ENCODE measurements around the gene TREH.

The TREH gene

GRCh38 chr11:118645066-118645715 is 34.3 kb downstream of the TREH start:
- H3K4me3 ChIP-seq (ENCODE audit: low read depth, low read length): no peak overlapping the region
- peaks cover 88% of the 10 kb centered on the region for H3K36me3 ChIP-seq (ENCODE audit: control insufficient read depth, insufficient read depth, low read length)
- no peaks in the 10 kb centered on the region for H3K4me1 ChIP-seq (ENCODE audit: control insufficient read depth, insufficient read depth, low read length)
- no peaks in the 10 kb centered on the region for H3K27me3 ChIP-seq (ENCODE audit: control insufficient read depth, insufficient read depth, low read length)
- H3K27ac ChIP-seq (ENCODE audit: low read depth, low read length): no peak overlapping the region
- no peaks in the 10 kb centered on the region for H3K9me3 ChIP-seq (ENCODE audit: control insufficient read depth, insufficient read depth, low read depth, low read length)
- H3K9ac ChIP-seq (ENCODE audit: low read length): no peak overlapping the region

GRCh38 chr11:118644496-118644895 is 35.0 kb downstream of the TREH start:
- Histone ChIP-seq H3K4me1 (ENCODE audit: control insufficient read depth, insufficient read depth, low read length) (no peaks in the 10 kb centered on the region), H3K9ac (ENCODE audit: low read length) (no peak overlapping the region), H3K9me3 (ENCODE audit: control insufficient read depth, insufficient read depth, low read depth, low read length) (no peaks in the 10 kb centered on the region), H3K27ac (ENCODE audit: low read depth, low read length) (no peak overlapping the region), H3K4me3 (ENCODE audit: low read depth, low read length) (no peak overlapping the region), H3K36me3 (ENCODE audit: control insufficient read depth, insufficient read depth, low read length) (peaks cover 88% of the 10 kb centered on the region), H3K27me3 (ENCODE audit: control insufficient read depth, insufficient read depth, low read length) (no peaks in the 10 kb centered on the region)

- H3K36me3 ChIP-seq (ENCODE audit: control insufficient read depth, insufficient read depth, low read length): peaks cover 92% of the 10 kb centered on the region
These were observed 35.5 kb downstream of the TREH start for GRCh38 chr11:118643995-118644345.

GRCh38 chr11:118643142-118643994 is 36.1 kb downstream of the TREH start:
- Histone ChIP-seq H3K9me3 (ENCODE audit: control insufficient read depth, insufficient read depth, low read depth, low read length) (no peaks in the 10 kb centered on the region), H3K27me3 (ENCODE audit: control insufficient read depth, insufficient read depth, low read length) (no peaks in the 10 kb centered on the region), H3K9ac (ENCODE audit: low read length) (no peak overlapping the region), H3K4me1 (ENCODE audit: control insufficient read depth, insufficient read depth, low read length) (no peaks in the 10 kb centered on the region), H3K4me3 (ENCODE audit: low read depth, low read length) (no peak overlapping the region), H3K27ac (ENCODE audit: low read depth, low read length) (no peak overlapping the region), H3K36me3 (ENCODE audit: control insufficient read depth, insufficient read depth, low read length) (peaks cover 92% of the 10 kb centered on the region)

More at GRCh38 chr11:118643995-118644345, 35.5 kb downstream of the TREH start:
- no peak overlapping the region for H3K27ac ChIP-seq (ENCODE audit: low read depth, low read length)
- H3K9me3 ChIP-seq (ENCODE audit: control insufficient read depth, insufficient read depth, low read depth, low read length): no peaks in the 10 kb centered on the region
- no peaks in the 10 kb centered on the region for H3K27me3 ChIP-seq (ENCODE audit: control insufficient read depth, insufficient read depth, low read length)
- H3K4me1 ChIP-seq (ENCODE audit: control insufficient read depth, insufficient read depth, low read length): no peaks in the 10 kb centered on the region
- no peak overlapping the region for H3K9ac ChIP-seq (ENCODE audit: low read length)
- H3K4me3 ChIP-seq (ENCODE audit: low read depth, low read length): no peak overlapping the region

- Histone ChIP-seq H3K27ac (ENCODE audit: low read depth, low read length) (no peak overlapping the region), H3K27me3 (ENCODE audit: control insufficient read depth, insufficient read depth, low read length) (no peaks in the 10 kb centered on the region), H3K9me3 (ENCODE audit: control insufficient read depth, insufficient read depth, low read depth, low read length) (no peaks in the 10 kb centered on the region), H3K4me3 (ENCODE audit: low read depth, low read length) (no peak overlapping the region), H3K36me3 (ENCODE audit: control insufficient read depth, insufficient read depth, low read length) (peaks cover 89% of the 10 kb centered on the region), H3K4me1 (ENCODE audit: control insufficient read depth, insufficient read depth, low read length) (no peaks in the 10 kb centered on the region), H3K9ac (ENCODE audit: low read length) (no peak overlapping the region)
These were observed 37.9 kb downstream of the TREH start for GRCh38 chr11:118641397-118642019.

- Histone ChIP-seq H3K9me3 (ENCODE audit: control insufficient read depth, insufficient read depth, low read depth, low read length) (no peaks in the 10 kb centered on the region), H3K27me3 (ENCODE audit: control insufficient read depth, insufficient read depth, low read length) (no peaks in the 10 kb centered on the region), H3K27ac (ENCODE audit: low read depth, low read length) (no peak overlapping the region), H3K4me3 (ENCODE audit: low read depth, low read length) (no peak overlapping the region), H3K9ac (ENCODE audit: low read length) (no peak overlapping the region), H3K4me1 (ENCODE audit: control insufficient read depth, insufficient read depth, low read length) (peaks cover 6% of the 10 kb centered on the region), H3K36me3 (ENCODE audit: control insufficient read depth, insufficient read depth, low read length) (peaks cover 88% of the 10 kb centered on the region)
These were observed 38.9 kb downstream of the TREH start for GRCh38 chr11:118640332-118641154.

- no peaks in the 10 kb centered on the region for H3K9me3 ChIP-seq (ENCODE audit: control insufficient read depth, insufficient read depth, low read depth, low read length)
- H3K9ac ChIP-seq (ENCODE audit: low read length): no peak overlapping the region
- H3K36me3 ChIP-seq (ENCODE audit: control insufficient read depth, insufficient read depth, low read length): peaks cover 81% of the 10 kb centered on the region
- peaks cover 12% of the 10 kb centered on the region for H3K4me1 ChIP-seq (ENCODE audit: control insufficient read depth, insufficient read depth, low read length)
- no peak overlapping the region for H3K4me3 ChIP-seq (ENCODE audit: low read depth, low read length)
- no peaks in the 10 kb centered on the region for H3K27me3 ChIP-seq (ENCODE audit: control insufficient read depth, insufficient read depth, low read length)
- H3K27ac ChIP-seq (ENCODE audit: low read depth, low read length): no peak overlapping the region
These were observed 39.6 kb downstream of the TREH start for GRCh38 chr11:118639899-118640298.

- Histone ChIP-seq H3K4me1 (ENCODE audit: control insufficient read depth, insufficient read depth, low read length) (peaks cover 20% of the 10 kb centered on the region), H3K27ac (ENCODE audit: low read depth, low read length) (no peak overlapping the region), H3K4me3 (ENCODE audit: low read depth, low read length) (no peak overlapping the region), H3K9me3 (ENCODE audit: control insufficient read depth, insufficient read depth, low read depth, low read length) (no peaks in the 10 kb centered on the region), H3K27me3 (ENCODE audit: control insufficient read depth, insufficient read depth, low read length) (no peaks in the 10 kb centered on the region), H3K9ac (ENCODE audit: low read length) (no peak overlapping the region), H3K36me3 (ENCODE audit: control insufficient read depth, insufficient read depth, low read length) (peaks cover 70% of the 10 kb centered on the region)
These were observed 40.7 kb downstream of the TREH start for GRCh38 chr11:118638726-118639125.

- H3K27me3 ChIP-seq (ENCODE audit: control insufficient read depth, insufficient read depth, low read length): no peaks in the 10 kb centered on the region
- peaks cover 63% of the 10 kb centered on the region for H3K36me3 ChIP-seq (ENCODE audit: control insufficient read depth, insufficient read depth, low read length)
- H3K4me3 ChIP-seq (ENCODE audit: low read depth, low read length): no peak overlapping the region
- no peak overlapping the region for H3K9ac ChIP-seq (ENCODE audit: low read length)
- H3K9me3 ChIP-seq (ENCODE audit: control insufficient read depth, insufficient read depth, low read depth, low read length): no peaks in the 10 kb centered on the region
- peaks cover 23% of the 10 kb centered on the region for H3K4me1 ChIP-seq (ENCODE audit: control insufficient read depth, insufficient read depth, low read length)
- H3K27ac ChIP-seq (ENCODE audit: low read depth, low read length): no peak overlapping the region
These were observed 42.7 kb downstream of the TREH start for GRCh38 chr11:118636569-118637290.

- peak overlapping the region; percentile 7; the same call in 1 of the 2 replicates for H3K27ac ChIP-seq (ENCODE audit: low read depth, low read length)
- peak overlapping the region; percentile 29 for H3K9ac ChIP-seq (ENCODE audit: low read length)
- H3K27me3 ChIP-seq (ENCODE audit: control insufficient read depth, insufficient read depth, low read length): no peaks in the 10 kb centered on the region
- H3K9me3 ChIP-seq (ENCODE audit: control insufficient read depth, insufficient read depth, low read depth, low read length): no peaks in the 10 kb centered on the region
- peaks cover 23% of the 10 kb centered on the region for H3K4me1 ChIP-seq (ENCODE audit: control insufficient read depth, insufficient read depth, low read length)
- H3K4me3 ChIP-seq (ENCODE audit: low read depth, low read length): peak overlapping the region; percentile 54
- peaks cover 56% of the 10 kb centered on the region for H3K36me3 ChIP-seq (ENCODE audit: control insufficient read depth, insufficient read depth, low read length)
These were observed 43.8 kb downstream of the TREH start for GRCh38 chr11:118635642-118636041.

Measured in HUES6 (cell line).